Transverse colon (tissue), 4 donors: Measurements from ENCODE around the gene POLQ. TPM values are rescaled to one million over a fixed set of nuclear protein-coding genes. Genes with fewer than 3 reads are reported as not detected.

Experiments
- DNase-seq: peaks from one replicate; pipeline ENCODE4 v3.0.0-alpha.2; 2019
- H3K27ac ChIP-seq, 4 donors: fragments of 200-600 bp; sonication (generic); 2 replicates each; pipeline ENCODE4 v1.5.1; 2016 to 2018; ENCODE audit warnings: inconsistent platforms in 4 of 4
- H3K27me3 ChIP-seq: fragments of 200-600 bp; sonication (generic); 2 replicates; pipeline ENCODE4 v1.5.1; 2017; ENCODE audit warnings: inconsistent platforms
- H3K36me3 ChIP-seq, 4 donors: fragments of 200-600 bp; sonication (generic); 2 replicates each; pipeline ENCODE4 v1.5.1; 2017 to 2019; ENCODE audit warnings: inconsistent platforms in 4 of 4
- H3K4me1 ChIP-seq, 4 donors: fragments of 200-600 bp; sonication (generic); 2 replicates each; pipeline ENCODE4 v1.5.1; 2017 to 2020; ENCODE audit warnings: inconsistent platforms in 4 of 4
- H3K4me3 ChIP-seq, 4 donors: fragments of 200-600 bp; sonication (generic); 1 replicate in 1 of 4; 2 replicates in 3 of 4; pipeline versions ENCODE4 v1.5.1 to v1.6.1; 2017 to 2019; ENCODE audit warnings: inconsistent platforms in 4 of 4
- H3K9me3 ChIP-seq, 2 donors: fragments of 200-600 bp; sonication (generic); 2 replicates each; pipeline ENCODE4 v1.5.1; 2017 to 2019; ENCODE audit warnings: inconsistent platforms in 2 of 2
- CTCF ChIP-seq, 5 experiments: fragments of 200-600 bp in 3 of 5; fragments of 450-650 bp in 2 of 5; sonication (generic) in 3 of 5; IDR thresholded peaks; 1 replicate in 2 of 5; 2 replicates in 3 of 5; pipeline ENCODE4 v1.5.1; 2016 to 2017; ENCODE audit warnings: antibody characterized with exemption in 5 of 5, inconsistent platforms in 3 of 5, mild to moderate bottlenecking in 2 of 5, moderate library complexity in 1 of 5
- EP300 ChIP-seq: sonication (generic); formaldehyde crosslinking; IDR thresholded peaks from one replicate; pipeline ENCODE4 v1.6.1; 2017; ENCODE audit warnings: antibody characterized with exemption, low read depth
- POLR2A ChIP-seq: fragments of 450-650 bp; IDR thresholded peaks from one replicate; pipeline ENCODE4 v1.6.1; 2016; ENCODE audit warnings: antibody characterized with exemption, mild to moderate bottlenecking, moderate library complexity
- POLR2AphosphoS5 ChIP-seq, 3 donors: sonication (generic); formaldehyde crosslinking; IDR thresholded peaks; one replicate each; pipeline ENCODE4 v1.6.1; 2016; ENCODE audit warnings: antibody characterized with exemption in 3 of 3
- WGBS, 2 donors: methylation state at CpG; one replicate each; pipeline ENCODE4 v1.1.5; 2018; ENCODE audit warnings: low coverage in 1 of 2; 5-methylcytosine and 5-hydroxymethylcytosine counted together
- in situ Hi-C, 4 donors: fragments of 200-750 bp; cut with MboI; loops; one replicate each; pipeline versions ENCODE4 v1.15.0 to v1.15.1; 2017; ENCODE audit warnings: low sequenced_read_pairs in 3 of 4, low pct_ligation_motif_present in 1 of 4, low pct_unique_long_range_greater_than_20kb in 1 of 4
- intact Hi-C: fragments of 100-400 bp; cut with DNase I; formaldehyde crosslinking; loops from one replicate; pipeline ENCODE4 v1.15.1; 2023; ENCODE audit warnings: low total_unique reads
- total RNA-seq, 4 donors: library from RNA; depleted of rRNA; stranded (reverse); fragments of >200 nt; gene quantifications; one replicate each; pipeline ENCODE4 v1.1.0, GENCODE V29; 2016

The POLQ gene
- total RNA-seq, 4 donors from 2014 or later, result under 0.01 to 25.1 (median 0.94) TPM

- no peak overlapping the region for H3K27ac ChIP-seq
- in situ Hi-C loops, result no loop called here
These were observed 16.4 kb upstream of the POLQ start for GRCh38 chr3:121562148-121562547.

GRCh38 chr3:121557426-121557934 is 11.7 kb upstream of the POLQ start:
- 89 to 100% methylated on average over 1 to 5 of the region's 5 CpGs for WGBS, 2 donors
- in situ Hi-C loops (no loop called here), intact Hi-C loops (no loop called here)
- Histone ChIP-seq H3K27ac (no peak overlapping the region), H3K36me3 (no peaks in the 10 kb centered on the region), H3K27me3 (no peaks in the 10 kb centered on the region), H3K4me3 (no peak overlapping the region), H3K4me1 (no peaks in the 10 kb centered on the region), H3K9me3 (no peaks in the 10 kb centered on the region)
- TF ChIP-seq CTCF (IDR thresholded peaks at IDR 0.05) (no peak), EP300 (no peak), POLR2AphosphoS5 (IDR thresholded peaks at IDR 0.05) (no peak), POLR2A (no peak)
- no peak for DNase-seq

More at GRCh38 chr3:121562148-121562547, 16.4 kb upstream of the POLQ start:
- no peak for TF ChIP-seq EP300
- no peak for TF ChIP-seq POLR2AphosphoS5 (IDR thresholded peaks at IDR 0.05)
- TF ChIP-seq CTCF (IDR thresholded peaks at IDR 0.05), result no peak
- no peaks in the 10 kb centered on the region for H3K9me3 ChIP-seq
- H3K4me1 ChIP-seq, result no peaks in the 10 kb centered on the region
- intact Hi-C loops, result no loop called here
- H3K36me3 ChIP-seq, result no peaks in the 10 kb centered on the region
- H3K4me3 ChIP-seq, result no peak overlapping the region
- H3K27me3 ChIP-seq, result no peaks in the 10 kb centered on the region
- no peak for DNase-seq

GRCh38 chr3:121552797-121553196 is 7.0 kb upstream of the POLQ start:
- H3K4me1 ChIP-seq, result peaks cover 0 to 12% (median 9%) of the 10 kb centered on the region in 4 donors
- in situ Hi-C loops, result no loop called here
- no peak for DNase-seq
- no peaks in the 10 kb centered on the region for H3K36me3 ChIP-seq
- H3K27ac ChIP-seq, result no peak overlapping the region
- intact Hi-C loops, result no loop called here
- TF ChIP-seq CTCF (IDR thresholded peaks at IDR 0.05), result no peak
- no peak for TF ChIP-seq POLR2A
- TF ChIP-seq EP300, result no peak
- TF ChIP-seq POLR2AphosphoS5 (IDR thresholded peaks at IDR 0.05), result no peak
- no peaks in the 10 kb centered on the region for H3K27me3 ChIP-seq
- no peak overlapping the region for H3K4me3 ChIP-seq
- no peaks in the 10 kb centered on the region for H3K9me3 ChIP-seq
- 84 to 92% methylated on average over 3 of the region's 3 CpGs for WGBS, 2 donors

GRCh38 chr3:121552379-121552778 is 6.6 kb upstream of the POLQ start:
- H3K36me3 ChIP-seq, result no peaks in the 10 kb centered on the region
- 46 to 47% methylated on average over 2 to 4 of the region's 4 CpGs for WGBS, 2 donors
- no peaks in the 10 kb centered on the region for H3K27me3 ChIP-seq
- intact Hi-C loops (no loop called here), in situ Hi-C loops (no loop called here)
- H3K4me3 ChIP-seq, result no peak overlapping the region
- no peak for TF ChIP-seq CTCF (IDR thresholded peaks at IDR 0.05)
- no peak for TF ChIP-seq POLR2AphosphoS5 (IDR thresholded peaks at IDR 0.05)
- no peak for TF ChIP-seq EP300
- no peak for TF ChIP-seq POLR2A
- no peaks in the 10 kb centered on the region for H3K9me3 ChIP-seq
- H3K4me1 ChIP-seq, result peaks cover 0 to 12% (median 9%) of the 10 kb centered on the region in 4 donors
- DNase-seq, result no peak
- no peak overlapping the region for H3K27ac ChIP-seq
